H9 (cell line): ENCODE results near the gene CDH6. TPM values are rescaled to one million over a fixed set of nuclear protein-coding genes. Genes with fewer than 3 reads are reported as not detected.

Source experiments
- DNase-seq: peaks from one replicate; pipeline ENCODE4 v3.0.0-alpha.2; 2017
- H2AFZ ChIP-seq: one replicate; pipeline ENCODE4 v1.6.1; 2013; ENCODE audit warnings: mild to moderate bottlenecking, low read length, control low read depth, moderate library complexity
- H2AK5ac ChIP-seq: 2 replicates; pipeline ENCODE4 v1.6.1; 2013; ENCODE audit warnings: low read length, control low read depth, mixed read lengths; ENCODE audit not compliant: insufficient read length
- H2BK120ac ChIP-seq: one replicate; pipeline ENCODE4 v1.6.1; 2013; ENCODE audit warnings: low read depth, mild to moderate bottlenecking, low read length, control low read depth, inconsistent platforms; ENCODE audit not compliant: poor library complexity, severe bottlenecking
- H2BK12ac ChIP-seq: 2 replicates; pipeline ENCODE4 v1.6.1; 2013; ENCODE audit warnings: low read length, control low read depth, mixed read lengths, low read depth; ENCODE audit not compliant: insufficient read length
- H2BK15ac ChIP-seq: 2 replicates; pipeline ENCODE4 v1.6.1; 2013; ENCODE audit warnings: low read depth, low read length, control low read depth
- H2BK20ac ChIP-seq: one replicate; pipeline ENCODE4 v1.6.1; 2013; ENCODE audit warnings: low read depth, mild to moderate bottlenecking, low read length, control low read depth, inconsistent platforms; ENCODE audit not compliant: poor library complexity, severe bottlenecking
- H2BK5ac ChIP-seq: 2 replicates; pipeline ENCODE4 v1.6.1; 2013; ENCODE audit warnings: low read length, control low read depth, mixed read lengths; ENCODE audit not compliant: insufficient read length
- H3K14ac ChIP-seq: 2 replicates; pipeline ENCODE4 v1.6.1; 2013; ENCODE audit warnings: low read length, control low read depth; ENCODE audit not compliant: insufficient read depth
- H3K18ac ChIP-seq: 2 replicates; pipeline ENCODE4 v1.6.1; 2013; ENCODE audit warnings: low read depth, mild to moderate bottlenecking, mixed read lengths, low read length, control low read depth; ENCODE audit not compliant: insufficient read length
- H3K23ac ChIP-seq: 2 replicates; pipeline ENCODE4 v1.6.1; 2013; ENCODE audit warnings: low read length, control low read depth, mixed read lengths, low read depth; ENCODE audit not compliant: insufficient read length
- H3K23me2 ChIP-seq: 2 replicates; pipeline ENCODE4 v1.6.1; 2013; ENCODE audit warnings: low read depth, mild to moderate bottlenecking, mixed read lengths, low read length, control low read depth; ENCODE audit not compliant: insufficient read length, poor library complexity, severe bottlenecking
- H3K27ac ChIP-seq: 2 replicates; pipeline ENCODE4 v1.5.1; 2013; ENCODE audit warnings: low read length, control low read depth, mixed read lengths, low read depth; ENCODE audit not compliant: insufficient read length
- H3K27me3 ChIP-seq: 2 replicates; pipeline ENCODE4 v1.6.1; 2013; ENCODE audit warnings: low read length, control low read depth, inconsistent platforms; ENCODE audit not compliant: insufficient read depth
- H3K4ac ChIP-seq: 2 replicates; pipeline ENCODE4 v1.6.1; 2013; ENCODE audit warnings: low read depth, mild to moderate bottlenecking, control low read depth, inconsistent platforms, low read length, moderate library complexity
- H3K4me1 ChIP-seq: 2 replicates; pipeline ENCODE4 v1.6.1; 2013; ENCODE audit warnings: low read length, control low read depth, inconsistent platforms; ENCODE audit not compliant: insufficient read depth
- H3K4me2 ChIP-seq: 2 replicates; pipeline ENCODE4 v1.6.1; 2013; ENCODE audit warnings: low read length, control low read depth, mixed read lengths; ENCODE audit not compliant: insufficient read length, insufficient read depth
- H3K56ac ChIP-seq: 2 replicates; pipeline ENCODE4 v1.6.1; 2013; ENCODE audit warnings: low read depth, mild to moderate bottlenecking, mixed read lengths, low read length, control low read depth; ENCODE audit not compliant: insufficient read length
- H3K79me1 ChIP-seq: 2 replicates; pipeline ENCODE4 v1.6.1; 2013; ENCODE audit warnings: low read depth, mild to moderate bottlenecking, moderate library complexity, low read length, control low read depth, inconsistent platforms; ENCODE audit not compliant: insufficient read depth, poor library complexity, severe bottlenecking
- H3K79me2 ChIP-seq: 2 replicates; pipeline ENCODE4 v1.6.1; 2013; ENCODE audit warnings: low read length, control low read depth, inconsistent platforms; ENCODE audit not compliant: insufficient read depth
- H3K9ac ChIP-seq: 2 replicates; pipeline ENCODE4 v1.6.1; 2013; ENCODE audit warnings: low read length, control low read depth, mixed read lengths; ENCODE audit not compliant: insufficient read length; ENCODE audit errors: extremely low read depth
- H3K9me3 ChIP-seq: one replicate; pipeline ENCODE4 v1.6.1; 2013; ENCODE audit warnings: low read depth, low read length, inconsistent platforms; ENCODE audit not compliant: control insufficient read depth
- H3T11ph ChIP-seq: one replicate; pipeline ENCODE4 v1.6.1; 2013; ENCODE audit warnings: mild to moderate bottlenecking, low read length, control low read depth, inconsistent platforms
- H4K20me1 ChIP-seq: one replicate; pipeline ENCODE4 v1.6.1; 2013; ENCODE audit not compliant: control insufficient read depth, insufficient read length, insufficient read depth
- H4K5ac ChIP-seq: 2 replicates; pipeline ENCODE4 v1.6.1; 2013; ENCODE audit warnings: low read depth, mild to moderate bottlenecking, mixed read lengths, low read length, control low read depth; ENCODE audit not compliant: insufficient read length
- H4K8ac ChIP-seq: replicated peaks from 2 replicates; pipeline ENCODE4 v1.6.1; 2013; ENCODE audit warnings: low read length, control low read depth, mixed read lengths, low read depth; ENCODE audit not compliant: insufficient read length
- H4K91ac ChIP-seq: 2 replicates; pipeline ENCODE4 v1.6.1; 2013; ENCODE audit warnings: low read depth, mild to moderate bottlenecking, moderate library complexity, mixed read lengths, low read length, control low read depth; ENCODE audit not compliant: insufficient read length
- H3K27ac Mint-ChIP-seq, 3 experiments: 2 replicates in 2 of 3; 3 replicates in 1 of 3; pipeline ENCODE4 v1.8.0; 2020 to 2021; ENCODE audit warnings: mixed read lengths in 3 of 3, mild to moderate bottlenecking in 1 of 3, moderate library complexity in 1 of 3
- H3K27me3 Mint-ChIP-seq: 2 replicates; pipeline ENCODE4 v1.8.0; 2021; ENCODE audit warnings: low read depth, mild to moderate bottlenecking, moderate library complexity, mixed read lengths
- H3K36me3 Mint-ChIP-seq, 3 experiments: 2 replicates in 2 of 3; 3 replicates in 1 of 3; pipeline ENCODE4 v1.8.0; 2020 to 2021; ENCODE audit warnings: low read depth in 3 of 3, mixed read lengths in 3 of 3; ENCODE audit not compliant: insufficient read depth in 1 of 3
- H3K4me1 Mint-ChIP-seq, 2 experiments: 2 replicates each; pipeline ENCODE4 v1.8.0; 2020; ENCODE audit warnings: mixed read lengths in 2 of 2
- H3K4me3 Mint-ChIP-seq, 2 experiments: 2 replicates in 1 of 2; 3 replicates in 1 of 2; pipeline ENCODE4 v1.8.0; 2020 to 2021; ENCODE audit warnings: mild to moderate bottlenecking in 2 of 2, mixed read lengths in 2 of 2, moderate library complexity in 1 of 2
- H3K9me3 Mint-ChIP-seq, 2 experiments: 2 replicates in 1 of 2; 3 replicates in 1 of 2; pipeline ENCODE4 v1.8.0; 2020; ENCODE audit warnings: mild to moderate bottlenecking in 2 of 2, mixed read lengths in 2 of 2, moderate library complexity in 1 of 2
- WGBS: extraction: QIAGEN DNeasy Blood & Tissue Kit; methylation state at CpG from one replicate; pipeline ENCODE4 v1.1.7; 2013; ENCODE audit warnings: missing lambda C conversion rate, low lambda C conversion rate, mixed read lengths; ENCODE audit not compliant: insufficient read length; ENCODE audit errors: extremely low coverage; 5-methylcytosine and 5-hydroxymethylcytosine counted together
- total RNA-seq: library from RNA; stranded (reverse); gene quantifications from 2 replicates; pipeline ENCODE4 v1.2.1, GENCODE V29; 2021
- TF ChIP-seq, protein P1 (sequence below): fragments of 200-600 bp; sonication (generic); conservative IDR thresholded peaks from 3 replicates; pipeline ENCODE4 v1.8.0; 2021; ENCODE audit warnings: antibody characterized with exemption, mild to moderate bottlenecking

The CDH6 gene
- total RNA-seq, 1 experiment from 2014 or later: 11.7 TPM

DNA sequence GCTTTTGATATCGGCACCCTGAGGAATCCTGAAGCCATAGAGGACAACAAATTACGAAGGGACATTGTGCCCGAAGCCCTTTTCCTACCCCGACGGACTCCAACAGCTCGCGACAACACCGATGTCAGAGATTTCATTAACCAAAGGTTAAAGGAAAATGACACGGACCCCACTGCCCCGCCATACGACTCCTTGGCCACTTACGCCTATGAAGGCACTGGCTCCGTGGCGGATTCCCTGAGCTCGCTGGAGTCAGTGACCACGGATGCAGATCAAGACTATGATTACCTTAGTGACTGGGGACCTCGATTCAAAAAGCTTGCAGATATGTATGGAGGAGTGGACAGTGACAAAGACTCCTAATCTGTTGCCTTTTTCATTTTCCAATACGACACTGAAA, 129.5 kb downstream of the CDH6 start:
- H3K23me2 ChIP-seq: no peaks in the 10 kb centered on the region
- H3K14ac ChIP-seq: no peak overlapping the region
- no peak overlapping the region for H3K23ac ChIP-seq
- no peak overlapping the region for H2BK5ac ChIP-seq
- H3K4me1 ChIP-seq: no peaks in the 10 kb centered on the region
- no peaks in the 10 kb centered on the region for H3K79me1 ChIP-seq
- no peak overlapping the region for H2BK12ac ChIP-seq
- whole genome bisulfite sequencing: no CpG with 5 or more reads among the region's 18 CpGs
- no peak overlapping the region for H2AFZ ChIP-seq
- no peak overlapping the region for H3K27ac ChIP-seq
- H3K9me3 Mint-ChIP-seq: no peaks in the 10 kb centered on the region
- no peak overlapping the region for H3K56ac ChIP-seq
- no peak overlapping the region for H2AK5ac ChIP-seq
- no peak overlapping the region for H3K9ac ChIP-seq
- no peaks in the 10 kb centered on the region for H4K20me1 ChIP-seq
- no peak overlapping the region for H2BK20ac ChIP-seq
- no peak overlapping the region for H2BK15ac ChIP-seq
- H3K9me3 ChIP-seq: no peaks in the 10 kb centered on the region
- no peaks in the 10 kb centered on the region for H3K36me3 Mint-ChIP-seq
- H4K5ac ChIP-seq: no peak overlapping the region
- H3K79me2 ChIP-seq: no peaks in the 10 kb centered on the region
- H3K4ac ChIP-seq: no peak overlapping the region
- H3K4me1 Mint-ChIP-seq: peaks cover 5 to 6% of the 10 kb centered on the region in 2 experiments; a peak in 3 of 4 replicates
- no peak overlapping the region for H2BK120ac ChIP-seq
- no peaks in the 10 kb centered on the region for H3K27me3 ChIP-seq
- H3K27ac Mint-ChIP-seq: no peak overlapping the region; a peak in 1 of 7 replicates
- no peak overlapping the region for H3K4me2 ChIP-seq
- H3K18ac ChIP-seq: no peak overlapping the region
- no peak overlapping the region for H4K8ac ChIP-seq
- no peak overlapping the region for H3T11ph ChIP-seq
- TF ChIP-seq, protein P1, sequence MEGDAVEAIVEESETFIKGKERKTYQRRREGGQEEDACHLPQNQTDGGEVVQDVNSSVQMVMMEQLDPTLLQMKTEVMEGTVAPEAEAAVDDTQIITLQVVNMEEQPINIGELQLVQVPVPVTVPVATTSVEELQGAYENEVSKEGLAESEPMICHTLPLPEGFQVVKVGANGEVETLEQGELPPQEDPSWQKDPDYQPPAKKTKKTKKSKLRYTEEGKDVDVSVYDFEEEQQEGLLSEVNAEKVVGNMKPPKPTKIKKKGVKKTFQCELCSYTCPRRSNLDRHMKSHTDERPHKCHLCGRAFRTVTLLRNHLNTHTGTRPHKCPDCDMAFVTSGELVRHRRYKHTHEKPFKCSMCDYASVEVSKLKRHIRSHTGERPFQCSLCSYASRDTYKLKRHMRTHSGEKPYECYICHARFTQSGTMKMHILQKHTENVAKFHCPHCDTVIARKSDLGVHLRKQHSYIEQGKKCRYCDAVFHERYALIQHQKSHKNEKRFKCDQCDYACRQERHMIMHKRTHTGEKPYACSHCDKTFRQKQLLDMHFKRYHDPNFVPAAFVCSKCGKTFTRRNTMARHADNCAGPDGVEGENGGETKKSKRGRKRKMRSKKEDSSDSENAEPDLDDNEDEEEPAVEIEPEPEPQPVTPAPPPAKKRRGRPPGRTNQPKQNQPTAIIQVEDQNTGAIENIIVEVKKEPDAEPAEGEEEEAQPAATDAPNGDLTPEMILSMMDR: no peak
- H3K4me3 Mint-ChIP-seq: no peak overlapping the region
- no peak for DNase-seq
- no peaks in the 10 kb centered on the region for H3K27me3 Mint-ChIP-seq
- no peak overlapping the region for H4K91ac ChIP-seq
